Hepatocyte (in vitro differentiated cells): ENCODE results near the gene WDR59.

Source experiments
- EZH2 ChIP-seq: fragments of 200-600 bp; sonication (generic); IDR thresholded peaks from 2 replicates; pipeline ENCODE4 v1.6.1; 2016; ENCODE audit warnings: antibody characterized with exemption, mild to moderate bottlenecking, borderline replicate concordance
- EZH2phosphoT487 ChIP-seq: fragments of 200-600 bp; sonication (generic); IDR thresholded peaks from one replicate; pipeline ENCODE4 v1.6.1; 2018; ENCODE audit warnings: antibody characterized with exemption, mild to moderate bottlenecking, low read depth, moderate library complexity; ENCODE audit not compliant: unreplicated experiment, severe bottlenecking
- TF ChIP-seq, protein P1 (sequence below): fragments of 200-600 bp; sonication (generic); IDR thresholded peaks from 2 replicates; pipeline ENCODE4 v1.5.1; 2016; ENCODE audit warnings: antibody characterized with exemption, mild to moderate bottlenecking; ENCODE audit not compliant: poor library complexity

DNA sequence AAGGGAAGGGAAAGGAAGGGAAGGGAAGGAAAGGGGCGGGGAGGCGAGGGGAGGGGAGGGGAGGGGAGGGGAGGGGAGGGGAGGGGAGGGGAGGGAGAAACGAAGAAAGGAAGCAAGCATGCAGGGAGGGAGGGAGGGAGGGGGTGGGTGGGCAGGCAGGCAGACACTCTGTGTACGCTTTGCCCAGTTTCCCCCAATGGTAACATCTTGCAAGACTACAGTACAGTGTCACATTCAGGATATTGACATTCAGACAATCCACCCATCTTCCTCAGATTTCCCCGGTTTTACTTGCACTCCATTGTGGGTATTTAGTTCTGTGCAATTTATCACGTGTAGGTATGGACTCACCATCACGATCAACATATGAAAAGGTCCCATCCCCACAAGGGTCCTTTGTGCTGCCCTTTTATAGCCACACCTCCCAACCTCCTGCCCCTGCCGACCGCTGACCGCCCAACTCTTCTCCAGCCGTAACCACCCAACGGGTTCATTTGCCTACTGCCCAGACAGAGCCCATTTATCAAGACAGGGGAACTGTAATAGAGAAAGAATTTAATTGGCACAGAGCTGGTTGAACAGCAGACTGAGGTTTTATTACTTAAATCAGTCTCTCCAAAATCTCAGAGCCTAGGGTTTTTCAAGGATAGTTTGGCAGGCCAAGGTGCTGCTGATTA is 118.9 kb downstream of the WDR59 start:
- TF ChIP-seq, protein P1, sequence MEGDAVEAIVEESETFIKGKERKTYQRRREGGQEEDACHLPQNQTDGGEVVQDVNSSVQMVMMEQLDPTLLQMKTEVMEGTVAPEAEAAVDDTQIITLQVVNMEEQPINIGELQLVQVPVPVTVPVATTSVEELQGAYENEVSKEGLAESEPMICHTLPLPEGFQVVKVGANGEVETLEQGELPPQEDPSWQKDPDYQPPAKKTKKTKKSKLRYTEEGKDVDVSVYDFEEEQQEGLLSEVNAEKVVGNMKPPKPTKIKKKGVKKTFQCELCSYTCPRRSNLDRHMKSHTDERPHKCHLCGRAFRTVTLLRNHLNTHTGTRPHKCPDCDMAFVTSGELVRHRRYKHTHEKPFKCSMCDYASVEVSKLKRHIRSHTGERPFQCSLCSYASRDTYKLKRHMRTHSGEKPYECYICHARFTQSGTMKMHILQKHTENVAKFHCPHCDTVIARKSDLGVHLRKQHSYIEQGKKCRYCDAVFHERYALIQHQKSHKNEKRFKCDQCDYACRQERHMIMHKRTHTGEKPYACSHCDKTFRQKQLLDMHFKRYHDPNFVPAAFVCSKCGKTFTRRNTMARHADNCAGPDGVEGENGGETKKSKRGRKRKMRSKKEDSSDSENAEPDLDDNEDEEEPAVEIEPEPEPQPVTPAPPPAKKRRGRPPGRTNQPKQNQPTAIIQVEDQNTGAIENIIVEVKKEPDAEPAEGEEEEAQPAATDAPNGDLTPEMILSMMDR, result no peak
- TF ChIP-seq EZH2, result no peak
- TF ChIP-seq EZH2phosphoT487, result no peak
